Measurements from ENCODE around the gene RAN. TPM values are rescaled to one million over a fixed set of nuclear protein-coding genes. Genes with fewer than 3 reads are reported as not detected.
"Not testable (repeated sequence)": the region's sequence is repeated elsewhere in the genome, so short reads cannot be mapped to it uniquely, and the experiment has no call there.

RAN gene
- total RNA-seq, 3 donors from 2014 or later: 258 to 389 (median 306) TPM

- Histone ChIP-seq H3K36me3 (ENCODE audit: low read depth) (peaks cover 5% of the 10 kb centered on the region), H3K4me1 (ENCODE audit: low read depth) (peaks cover 13% of the 10 kb centered on the region), H3K4me3 (no peak overlapping the region), H3K9me3 (no peaks in the 10 kb centered on the region)
- no peak for ATAC-seq
- no peak for DNase-seq
- TF ChIP-seq CTCF (IDR thresholded peaks at IDR 0.05): no peak
- intact Hi-C loops (cut with DNase I, micrococcal nuclease): no loop called here
These were observed 2.0 kb downstream of the RAN start for GRCh38 chr12:130873825-130874224.

DNA sequence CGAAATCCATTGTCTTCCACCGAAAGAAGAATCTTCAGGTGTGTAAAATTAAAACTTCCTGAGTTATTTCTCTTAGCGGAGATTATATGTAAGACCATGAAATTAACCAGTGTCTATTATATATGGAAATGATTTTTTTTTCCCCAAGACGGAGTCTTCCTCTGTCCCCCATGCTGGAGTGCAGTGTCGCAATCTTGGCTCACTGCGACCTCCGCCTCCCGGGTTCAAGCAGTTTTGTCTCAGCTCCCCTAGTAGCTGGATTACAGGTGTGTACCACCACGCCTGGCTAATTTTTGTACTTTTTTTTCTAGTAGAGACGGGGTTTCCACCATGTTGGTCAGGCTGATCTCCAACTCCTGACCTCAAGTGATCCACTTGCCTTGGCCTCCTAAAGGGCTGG lies 2.8 kb downstream of the RAN start:
- no peak for ATAC-seq
- H3K9me3 ChIP-seq: no peaks in the 10 kb centered on the region
- intact Hi-C loops (cut with DNase I, micrococcal nuclease): no loop called here
- no peak for DNase-seq
- H3K36me3 ChIP-seq (ENCODE audit: low read depth): peaks cover 5% of the 10 kb centered on the region
- H3K4me1 ChIP-seq (ENCODE audit: low read depth): peaks cover 13% of the 10 kb centered on the region
- H3K4me3 ChIP-seq: no peak overlapping the region
- TF ChIP-seq CTCF (IDR thresholded peaks at IDR 0.05): no peak

GRCh38 chr12:130875193-130875592 lies 3.3 kb downstream of the RAN start:
- Histone ChIP-seq H3K4me3 (no peak overlapping the region), H3K36me3 (ENCODE audit: low read depth) (peaks cover 5% of the 10 kb centered on the region), H3K4me1 (ENCODE audit: low read depth) (peaks cover 13% of the 10 kb centered on the region), H3K9me3 (no peaks in the 10 kb centered on the region)
- no peak for ATAC-seq
- no peak for DNase-seq
- intact Hi-C loops (cut with DNase I, micrococcal nuclease): no loop called here
- TF ChIP-seq CTCF (IDR thresholded peaks at IDR 0.05): no peak

DNA sequence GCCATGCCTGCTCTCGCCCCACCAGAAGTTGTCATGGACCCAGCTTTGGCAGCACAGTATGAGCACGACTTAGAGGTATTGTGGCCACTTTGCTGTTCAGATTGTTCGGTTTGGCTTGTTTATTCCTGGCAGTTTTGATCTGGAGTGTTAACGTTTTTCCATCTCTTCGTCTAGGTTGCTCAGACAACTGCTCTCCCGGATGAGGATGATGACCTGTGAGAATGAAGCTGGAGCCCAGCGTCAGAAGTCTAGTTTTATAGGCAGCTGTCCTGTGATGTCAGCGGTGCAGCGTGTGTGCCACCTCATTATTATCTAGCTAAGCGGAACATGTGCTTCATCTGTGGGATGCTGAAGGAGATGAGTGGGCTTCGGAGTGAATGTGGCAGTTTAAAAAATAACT lies 3.8 kb downstream of the RAN start:
- intact Hi-C loops (cut with DNase I, micrococcal nuclease); H3K4me3 ChIP-seq; H3K9me3 ChIP-seq; DNase-seq; ATAC-seq; H3K36me3 ChIP-seq (ENCODE audit: low read depth): not testable (repeated sequence)
- peaks cover 13% of the 10 kb centered on the region for H3K4me1 ChIP-seq (ENCODE audit: low read depth)

- ATAC-seq: no peak
- peaks cover 13% of the 10 kb centered on the region for H3K4me1 ChIP-seq (ENCODE audit: low read depth)
These were observed 4.4 kb downstream of the RAN start for GRCh38 chr12:130876297-130876696.

DNA sequence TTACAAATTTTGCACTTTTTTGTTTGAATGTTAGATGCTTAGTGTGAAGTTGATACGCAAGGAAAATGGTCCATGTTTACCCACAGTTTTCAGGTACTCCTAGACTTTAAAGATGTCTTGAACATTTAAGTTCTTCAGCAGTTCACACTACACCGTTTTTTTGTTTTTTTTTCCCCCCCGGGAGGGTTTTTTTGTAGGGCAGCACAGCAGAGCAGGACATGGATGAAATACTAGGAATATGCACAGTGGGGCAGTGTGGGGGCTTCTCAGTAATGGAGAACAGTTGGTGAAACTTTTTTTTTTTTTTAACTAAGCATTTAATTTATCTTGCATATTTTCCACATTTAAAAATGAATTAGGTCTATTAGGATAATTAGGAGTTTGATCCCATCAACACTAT lies 4.9 kb downstream of the RAN start:
- TF ChIP-seq CTCF (IDR thresholded peaks at IDR 0.05): no peak
- ATAC-seq: no peak
- intact Hi-C loops (cut with DNase I, micrococcal nuclease): no loop called here
- Histone ChIP-seq H3K36me3 (ENCODE audit: low read depth) (peaks cover 5% of the 10 kb centered on the region), H3K9me3 (no peaks in the 10 kb centered on the region), H3K4me1 (ENCODE audit: low read depth) (peaks cover 13% of the 10 kb centered on the region), H3K4me3 (no peak overlapping the region)
- DNase-seq: no peak

More at GRCh38 chr12:130876297-130876696, 4.4 kb downstream of the RAN start:
- Histone ChIP-seq H3K36me3 (ENCODE audit: low read depth) (peaks cover 5% of the 10 kb centered on the region), H3K9me3 (no peaks in the 10 kb centered on the region), H3K4me3 (no peak overlapping the region)
- intact Hi-C loops (cut with DNase I, micrococcal nuclease): no loop called here
- no peak for DNase-seq
- no peak for TF ChIP-seq CTCF (IDR thresholded peaks at IDR 0.05)
